MM.1S (cell line): ENCODE results near the gene LRCH1.

Experiments used
- DNase-seq: peaks from one replicate; pipeline ENCODE4 v3.0.0-alpha.2; 2015
- H2AFZ ChIP-seq: fragments of 300-600 bp; sonication (generic); 2 replicates; pipeline ENCODE4 v1.6.0; 2016; ENCODE audit warnings: antibody characterized with exemption, low read length
- H3F3A ChIP-seq: fragments of 300-600 bp; sonication (generic); 2 replicates; pipeline ENCODE4 v1.6.1; 2016; ENCODE audit warnings: mild to moderate bottlenecking, antibody characterized with exemption, low read length, moderate library complexity, mixed read lengths; ENCODE audit not compliant: insufficient read depth
- H3K27ac ChIP-seq: fragments of 300-600 bp; sonication (generic); 2 replicates; pipeline ENCODE4 v1.5.1; 2016; ENCODE audit warnings: mild to moderate bottlenecking, low read length
- H3K27me3 ChIP-seq: fragments of 300-600 bp; sonication (generic); replicated peaks from 2 replicates; pipeline ENCODE4 v1.6.0; 2016; ENCODE audit warnings: low read length; ENCODE audit not compliant: insufficient read depth
- H3K36me3 ChIP-seq: fragments of 300-600 bp; sonication (generic); replicated peaks from 2 replicates; pipeline ENCODE4 v1.6.1; 2016; ENCODE audit warnings: mild to moderate bottlenecking, low read length, mixed read lengths; ENCODE audit not compliant: insufficient read depth
- H3K4me1 ChIP-seq: fragments of 300-600 bp; sonication (generic); 2 replicates; pipeline ENCODE4 v1.6.1; 2016; ENCODE audit warnings: low read length, mixed read lengths
- H3K4me2 ChIP-seq: fragments of 300-600 bp; sonication (generic); 2 replicates; pipeline ENCODE4 v1.6.0; 2016; ENCODE audit warnings: low read depth, low read length
- H3K4me3 ChIP-seq: fragments of 300-600 bp; sonication (generic); 2 replicates; pipeline ENCODE4 v1.5.1; 2016; ENCODE audit warnings: low read length, mixed read lengths
- H3K79me2 ChIP-seq: fragments of 300-600 bp; sonication (generic); 2 replicates; pipeline ENCODE4 v1.6.1; 2016; ENCODE audit warnings: mixed run types, low read length, mixed read lengths
- H3K9ac ChIP-seq: fragments of 300-600 bp; sonication (generic); 2 replicates; pipeline ENCODE4 v1.6.1; 2016; ENCODE audit warnings: low read length, mixed read lengths
- H3K9me2 ChIP-seq: fragments of 300-600 bp; sonication (generic); replicated peaks from 2 replicates; pipeline ENCODE4 v1.6.1; 2016; ENCODE audit warnings: mild to moderate bottlenecking, low read length, mixed read lengths; ENCODE audit not compliant: insufficient read depth
- H3K9me3 ChIP-seq: fragments of 300-600 bp; sonication (generic); replicated peaks from 2 replicates; pipeline ENCODE4 v1.6.1; 2016; ENCODE audit warnings: mild to moderate bottlenecking, low read length, mixed read lengths; ENCODE audit not compliant: insufficient read depth
- H4K20me1 ChIP-seq: fragments of 300-600 bp; sonication (generic); 2 replicates; pipeline ENCODE4 v1.6.1; 2016; ENCODE audit warnings: mild to moderate bottlenecking, low read length, moderate library complexity, mixed read lengths; ENCODE audit not compliant: insufficient read depth
- EZH2 ChIP-seq: fragments of 300-600 bp; sonication (generic); optimal IDR thresholded peaks from 2 replicates; pipeline ENCODE3; 2017; ENCODE audit warnings: low read depth, mild to moderate bottlenecking, antibody characterized with exemption, low read length, mixed read lengths
- EZH2phosphoT487 ChIP-seq: fragments of 300-600 bp; sonication (generic); IDR thresholded peaks from 2 replicates; pipeline ENCODE4 v1.6.1; 2018; ENCODE audit warnings: antibody characterized with exemption, low read length
- TF ChIP-seq, protein P1 (sequence below): fragments of 300-600 bp; sonication (generic); IDR thresholded peaks from 2 replicates; pipeline ENCODE4 v1.5.1; 2016; ENCODE audit warnings: antibody characterized with exemption, low read length, mixed read lengths

LRCH1 gene

DNA sequence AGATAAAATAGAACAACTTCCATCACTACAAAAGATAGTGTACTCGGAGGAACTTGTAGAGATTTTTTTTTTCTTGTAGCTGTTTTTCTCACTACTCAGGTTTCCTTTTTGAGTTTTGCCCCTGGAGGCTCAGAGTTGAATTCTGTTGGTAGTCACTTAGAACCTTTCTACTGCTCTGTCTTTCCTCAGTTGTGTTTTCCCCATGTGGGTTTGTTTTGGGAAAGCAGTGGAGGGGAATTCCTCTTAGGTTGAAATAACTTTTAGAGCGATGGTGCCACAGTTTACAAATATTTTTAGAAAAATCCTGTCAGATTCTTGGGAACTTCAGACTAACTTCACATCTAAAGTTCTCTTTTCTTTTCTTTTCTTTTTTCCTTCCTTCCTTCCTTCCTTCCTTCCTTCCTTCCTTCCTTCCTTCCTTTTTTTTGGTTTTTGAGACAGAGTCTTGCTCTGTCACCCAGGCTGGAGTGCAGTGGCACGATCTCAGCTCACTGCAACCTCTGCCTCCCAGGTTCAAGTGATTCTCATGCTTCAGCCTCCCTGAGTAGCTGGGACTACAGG is 65.8 kb downstream of the LRCH1 start:
- TF ChIP-seq EZH2 (no peak), EZH2phosphoT487 (no peak)
- TF ChIP-seq, protein P1, sequence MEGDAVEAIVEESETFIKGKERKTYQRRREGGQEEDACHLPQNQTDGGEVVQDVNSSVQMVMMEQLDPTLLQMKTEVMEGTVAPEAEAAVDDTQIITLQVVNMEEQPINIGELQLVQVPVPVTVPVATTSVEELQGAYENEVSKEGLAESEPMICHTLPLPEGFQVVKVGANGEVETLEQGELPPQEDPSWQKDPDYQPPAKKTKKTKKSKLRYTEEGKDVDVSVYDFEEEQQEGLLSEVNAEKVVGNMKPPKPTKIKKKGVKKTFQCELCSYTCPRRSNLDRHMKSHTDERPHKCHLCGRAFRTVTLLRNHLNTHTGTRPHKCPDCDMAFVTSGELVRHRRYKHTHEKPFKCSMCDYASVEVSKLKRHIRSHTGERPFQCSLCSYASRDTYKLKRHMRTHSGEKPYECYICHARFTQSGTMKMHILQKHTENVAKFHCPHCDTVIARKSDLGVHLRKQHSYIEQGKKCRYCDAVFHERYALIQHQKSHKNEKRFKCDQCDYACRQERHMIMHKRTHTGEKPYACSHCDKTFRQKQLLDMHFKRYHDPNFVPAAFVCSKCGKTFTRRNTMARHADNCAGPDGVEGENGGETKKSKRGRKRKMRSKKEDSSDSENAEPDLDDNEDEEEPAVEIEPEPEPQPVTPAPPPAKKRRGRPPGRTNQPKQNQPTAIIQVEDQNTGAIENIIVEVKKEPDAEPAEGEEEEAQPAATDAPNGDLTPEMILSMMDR = no peak
- H3F3A ChIP-seq = no peaks in the 10 kb centered on the region
- H3K4me3 ChIP-seq = no peak overlapping the region
- H3K4me2 ChIP-seq = no peak overlapping the region
- H3K36me3 ChIP-seq = no peaks in the 10 kb centered on the region
- H3K79me2 ChIP-seq = peaks cover 37% of the 10 kb centered on the region
- no peaks in the 10 kb centered on the region for H3K9me2 ChIP-seq
- H3K9ac ChIP-seq = no peak overlapping the region
- no peaks in the 10 kb centered on the region for H3K9me3 ChIP-seq
- H3K27me3 ChIP-seq = no peaks in the 10 kb centered on the region
- H2AFZ ChIP-seq = no peak overlapping the region
- no peaks in the 10 kb centered on the region for H3K4me1 ChIP-seq
- no peak overlapping the region for H3K27ac ChIP-seq
- H4K20me1 ChIP-seq = no peaks in the 10 kb centered on the region
- no peak for DNase-seq

DNA sequence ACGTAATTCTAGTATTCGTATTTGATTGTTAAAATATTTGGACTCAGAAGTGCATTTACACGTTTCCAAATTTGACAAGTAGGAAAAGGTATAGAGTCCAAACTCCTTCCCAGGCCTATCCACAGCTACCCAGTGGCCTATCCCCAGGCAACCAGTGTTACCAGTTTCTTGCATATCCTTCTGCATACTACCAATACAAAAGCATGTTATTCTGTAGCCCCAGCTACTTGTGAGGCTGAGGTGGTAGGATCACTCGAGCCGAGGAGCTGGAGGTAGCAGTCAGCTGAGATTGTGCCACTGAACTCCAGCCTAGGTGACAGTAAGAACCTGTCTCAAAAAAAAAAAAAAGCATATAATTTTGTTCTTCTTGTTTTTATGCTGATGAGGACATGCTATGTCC is 67.1 kb downstream of the LRCH1 start:
- Histone ChIP-seq H4K20me1 (no peaks in the 10 kb centered on the region), H3K27me3 (no peaks in the 10 kb centered on the region), H3K36me3 (no peaks in the 10 kb centered on the region), H3K9me2 (no peaks in the 10 kb centered on the region), H3K4me2 (no peak overlapping the region), H3K79me2 (peaks cover 39% of the 10 kb centered on the region), H3K9ac (no peak overlapping the region), H2AFZ (no peak overlapping the region), H3K27ac (no peak overlapping the region), H3K9me3 (no peaks in the 10 kb centered on the region), H3F3A (no peaks in the 10 kb centered on the region), H3K4me3 (no peak overlapping the region), H3K4me1 (no peaks in the 10 kb centered on the region)
- TF ChIP-seq EZH2phosphoT487 (no peak), EZH2 (no peak)
- no peak for DNase-seq

DNA sequence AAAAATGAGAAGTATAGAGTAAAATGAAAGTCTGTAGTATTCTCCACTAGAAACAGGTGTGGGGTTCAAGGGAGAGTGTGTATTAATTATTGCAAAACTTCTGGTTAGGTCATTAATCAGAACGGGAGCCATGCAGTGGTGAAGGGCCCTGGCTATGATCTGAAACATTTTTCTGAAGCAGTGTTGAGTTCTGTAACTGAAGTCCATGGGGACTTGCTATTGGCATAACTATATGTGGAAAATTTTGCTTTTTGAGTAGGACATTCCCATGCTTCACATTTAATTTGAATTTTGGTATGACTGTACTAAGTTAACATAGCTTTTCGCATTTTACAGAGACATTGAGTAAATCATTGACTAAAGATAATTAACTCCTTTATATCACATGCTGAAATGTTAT is 67.5 kb downstream of the LRCH1 start:
- Histone ChIP-seq H3K4me3 (no peak overlapping the region), H3K79me2 (peaks cover 40% of the 10 kb centered on the region), H2AFZ (no peak overlapping the region), H3K9me2 (no peaks in the 10 kb centered on the region), H3K9me3 (no peaks in the 10 kb centered on the region), H3K9ac (no peak overlapping the region), H3K36me3 (no peaks in the 10 kb centered on the region), H3K4me2 (no peak overlapping the region), H3K27ac (no peak overlapping the region), H3F3A (no peaks in the 10 kb centered on the region), H4K20me1 (no peaks in the 10 kb centered on the region), H3K27me3 (no peaks in the 10 kb centered on the region), H3K4me1 (no peaks in the 10 kb centered on the region)
- TF ChIP-seq EZH2phosphoT487 = no peak
- TF ChIP-seq EZH2 = no peak
- TF ChIP-seq, protein P1 = no peak
- DNase-seq = no peak

DNA sequence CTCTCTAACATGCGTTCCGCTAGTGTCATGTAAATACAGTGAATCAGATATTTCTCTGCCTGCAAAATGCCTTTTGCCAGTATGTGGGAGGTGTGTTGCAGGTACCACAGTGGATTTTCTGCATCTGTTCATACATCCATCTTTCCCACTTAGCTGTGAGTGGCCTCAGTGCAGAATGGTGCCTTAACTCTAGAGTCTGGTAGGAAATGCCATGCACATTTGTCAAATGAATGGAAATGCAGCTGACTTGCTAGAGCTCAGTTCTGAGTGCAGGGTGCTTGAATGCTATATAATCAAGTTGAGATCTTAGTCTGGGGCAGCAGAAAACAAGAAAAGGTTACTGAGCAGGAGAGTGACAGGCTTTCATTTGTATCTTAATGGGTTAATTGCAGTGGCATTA is 68.2 kb downstream of the LRCH1 start:
- DNase-seq = no peak
- Histone ChIP-seq H3K27ac (no peak overlapping the region), H4K20me1 (no peaks in the 10 kb centered on the region), H3K9me3 (no peaks in the 10 kb centered on the region), H3F3A (no peaks in the 10 kb centered on the region), H3K9ac (no peak overlapping the region), H2AFZ (no peak overlapping the region), H3K4me3 (no peak overlapping the region), H3K27me3 (no peaks in the 10 kb centered on the region), H3K36me3 (no peaks in the 10 kb centered on the region), H3K4me2 (no peak overlapping the region), H3K9me2 (no peaks in the 10 kb centered on the region), H3K79me2 (peaks cover 40% of the 10 kb centered on the region), H3K4me1 (no peaks in the 10 kb centered on the region)
- TF ChIP-seq EZH2 (no peak), EZH2phosphoT487 (no peak)
- TF ChIP-seq, protein P1 = no peak
